LoVo (cell line): Measurements from ENCODE around the gene F2R.

ENCODE experiments used
- DNase-seq: peaks from one replicate; pipeline ENCODE4 v3.0.0-alpha.2; 2016; ENCODE audit warnings: low spot score

Gene F2R

DNA sequence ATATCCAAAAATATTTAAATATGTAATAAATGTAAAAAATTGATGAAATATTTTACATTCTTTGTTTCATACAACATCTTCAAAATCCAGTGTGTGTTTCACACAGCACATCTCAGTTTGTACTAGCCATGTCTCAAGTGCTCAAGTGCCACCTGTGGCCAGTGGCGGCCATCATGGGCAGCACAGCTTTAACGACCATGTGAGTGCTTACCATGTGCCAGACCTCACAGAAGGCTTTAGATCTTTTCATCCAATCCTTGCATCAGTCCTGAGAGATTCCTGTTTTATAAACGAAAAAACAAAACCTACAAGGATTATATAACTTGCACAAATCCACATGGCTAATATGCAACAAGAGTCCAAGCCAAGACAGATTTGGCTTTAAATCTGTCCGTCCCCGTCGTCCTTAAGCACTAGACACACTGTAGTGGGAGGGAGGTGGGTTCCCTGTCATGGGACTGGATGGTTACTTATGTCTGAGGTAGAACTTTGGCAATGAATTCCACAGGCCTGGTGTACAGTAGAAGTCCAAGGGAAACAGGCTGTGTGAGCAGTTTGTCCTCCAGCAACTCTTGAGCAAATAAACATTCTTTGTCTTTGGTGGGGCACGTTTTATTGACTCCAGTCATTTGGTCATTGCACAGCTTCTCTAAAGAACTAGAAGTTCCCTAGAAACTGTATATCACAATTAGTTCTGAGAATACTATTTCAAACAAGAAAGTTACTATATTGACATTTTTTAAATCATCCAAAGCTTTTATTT lies 25.0 kb upstream of the F2R start:
- no peak for DNase-seq

DNA sequence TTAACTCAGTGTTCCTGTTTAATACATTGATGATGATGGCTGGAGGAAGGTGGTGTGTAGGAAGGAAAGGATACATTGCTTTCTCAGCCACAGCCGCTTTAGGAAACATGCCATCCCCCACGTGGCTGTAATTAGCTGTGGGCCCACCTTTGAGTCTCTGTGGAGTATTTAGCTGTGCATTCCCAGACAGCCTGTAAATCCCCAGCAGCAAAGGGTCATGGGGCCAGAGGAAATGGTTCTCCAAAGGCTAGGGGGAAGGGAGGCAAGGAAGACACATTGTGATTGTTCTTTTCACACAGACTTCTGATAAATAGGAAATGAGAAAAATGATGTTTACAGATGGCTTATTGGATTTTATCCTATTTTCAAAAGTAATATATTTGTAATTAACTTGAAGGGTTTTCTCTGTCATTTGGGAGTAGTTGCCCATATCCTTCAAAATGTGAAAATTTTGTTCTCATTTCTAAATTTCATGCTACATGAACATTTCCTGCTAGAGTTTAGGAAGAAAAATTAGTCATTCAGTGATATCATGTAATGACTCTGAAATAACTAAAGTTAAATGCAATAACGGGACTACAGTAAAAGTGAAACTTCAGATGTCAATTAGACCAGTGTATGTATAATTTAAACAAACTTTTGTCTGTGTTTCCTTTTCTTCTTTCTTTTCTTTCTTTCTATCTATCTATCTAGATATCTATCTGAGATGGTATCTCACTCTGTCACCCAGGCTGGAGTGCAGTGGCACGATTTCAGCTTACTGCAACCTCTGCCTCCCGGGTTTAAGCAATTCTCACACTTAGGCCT lies 24.3 kb upstream of the F2R start:
- no peak for DNase-seq

DNA sequence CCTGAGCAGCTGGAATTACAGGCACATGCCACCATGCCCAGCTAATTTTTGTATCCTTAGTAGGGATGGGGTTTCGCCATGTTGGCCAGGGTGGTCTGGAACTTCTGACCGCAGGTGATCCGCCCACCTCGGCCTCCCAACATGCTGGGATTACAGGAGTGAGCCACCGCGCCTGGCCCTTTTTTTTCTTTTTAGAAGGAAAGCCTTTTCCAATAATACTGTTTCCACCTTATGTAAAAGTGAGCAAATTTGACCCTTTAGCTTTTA lies 23.7 kb upstream of the F2R start:
- DNase-seq: no peak

DNA sequence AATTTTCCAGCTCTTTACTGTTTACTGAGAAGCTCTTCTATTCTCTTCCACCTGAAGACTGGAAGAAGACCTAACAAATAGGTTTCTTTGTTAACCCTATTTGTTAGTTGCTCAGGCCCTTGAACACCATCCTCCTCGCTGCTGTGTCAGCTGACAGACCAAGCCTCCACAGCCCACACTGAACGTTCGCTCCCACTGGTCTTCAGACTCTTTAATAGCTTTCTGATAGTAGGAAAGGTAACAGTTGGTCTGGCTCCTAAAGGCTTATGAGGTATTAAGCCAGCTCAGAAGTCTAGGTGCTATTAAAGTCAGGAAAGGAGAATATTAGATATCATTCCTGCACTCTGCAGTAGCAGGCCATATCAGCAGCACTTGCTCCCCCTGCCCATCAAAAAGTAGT lies 23.3 kb upstream of the F2R start:
- DNase-seq: no peak

DNA sequence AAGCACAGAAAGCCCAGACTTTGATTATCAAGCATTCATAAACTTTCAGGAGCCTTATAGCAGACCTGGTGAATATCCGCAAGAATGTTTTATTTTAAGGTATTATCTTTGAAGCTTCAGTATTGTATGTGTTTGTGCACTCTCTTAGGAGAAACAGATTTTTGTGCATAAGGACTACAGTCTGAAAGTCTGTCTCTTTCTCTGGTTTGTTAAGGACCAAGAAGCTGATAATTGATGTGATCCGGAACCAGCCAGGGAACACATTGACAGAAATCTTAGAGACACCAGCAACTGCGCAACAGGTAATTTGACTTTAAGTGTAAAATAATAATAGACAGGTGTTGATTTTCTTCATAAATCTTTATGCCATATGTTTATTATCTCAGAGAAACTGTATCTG lies 22.8 kb upstream of the F2R start:
- DNase-seq: no peak

DNA sequence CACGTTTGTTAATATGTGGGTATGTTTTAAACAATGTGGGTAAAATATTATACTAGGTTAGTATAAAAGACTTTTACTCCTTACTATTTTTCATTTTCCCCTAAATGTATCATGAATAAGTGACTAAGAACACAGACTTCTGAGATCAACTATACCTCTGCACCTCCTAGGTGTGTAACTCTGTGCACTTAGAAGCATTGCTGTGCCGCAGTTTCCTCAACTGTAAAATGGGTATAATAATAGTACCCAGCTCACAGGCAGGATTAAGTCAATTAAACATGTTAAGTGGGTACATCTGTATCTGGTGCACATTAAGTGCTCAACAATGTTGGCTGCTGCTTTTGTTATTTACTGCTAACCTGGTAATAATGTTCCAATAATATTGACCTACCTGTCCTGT lies 21.6 kb upstream of the F2R start:
- no peak for DNase-seq

DNA sequence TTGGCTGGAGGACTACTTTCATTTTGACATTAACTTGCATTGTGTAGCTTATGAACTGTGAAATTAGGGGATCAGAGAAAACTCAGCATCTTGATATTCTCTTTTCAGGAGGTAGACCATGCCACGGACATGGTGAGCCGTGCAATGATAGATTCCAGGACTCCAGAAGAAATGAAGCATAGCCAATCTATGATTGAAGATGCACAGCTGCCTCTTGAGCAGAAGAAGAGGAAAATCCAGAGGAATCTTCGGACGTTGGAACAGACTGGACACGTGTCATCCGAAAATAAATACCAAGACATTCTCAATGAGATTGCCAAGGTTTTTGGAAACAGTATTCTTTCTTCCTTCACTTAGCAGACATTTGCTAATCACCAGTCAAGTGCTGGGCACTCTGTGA lies 20.6 kb upstream of the F2R start:
- no peak for DNase-seq

DNA sequence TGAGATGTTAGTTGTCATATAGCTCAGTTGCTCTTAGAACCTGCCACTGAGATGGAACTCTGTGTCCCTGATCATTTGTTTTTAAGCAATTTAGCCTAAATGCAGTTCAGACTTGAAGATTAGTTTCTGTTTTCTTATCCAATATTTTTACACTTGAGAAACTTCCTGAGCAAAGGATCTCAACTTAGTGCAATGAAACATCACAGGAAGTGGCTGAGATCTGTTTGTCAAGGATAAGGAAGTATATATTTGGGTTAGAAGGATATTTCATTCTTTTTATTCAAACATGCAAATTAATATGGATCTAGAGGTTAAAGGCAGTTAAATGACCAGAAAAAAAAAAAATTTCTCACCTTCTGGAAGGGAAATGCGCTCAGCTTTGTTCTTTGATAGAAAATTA lies 19.7 kb upstream of the F2R start:
- DNase-seq: no peak

DNA sequence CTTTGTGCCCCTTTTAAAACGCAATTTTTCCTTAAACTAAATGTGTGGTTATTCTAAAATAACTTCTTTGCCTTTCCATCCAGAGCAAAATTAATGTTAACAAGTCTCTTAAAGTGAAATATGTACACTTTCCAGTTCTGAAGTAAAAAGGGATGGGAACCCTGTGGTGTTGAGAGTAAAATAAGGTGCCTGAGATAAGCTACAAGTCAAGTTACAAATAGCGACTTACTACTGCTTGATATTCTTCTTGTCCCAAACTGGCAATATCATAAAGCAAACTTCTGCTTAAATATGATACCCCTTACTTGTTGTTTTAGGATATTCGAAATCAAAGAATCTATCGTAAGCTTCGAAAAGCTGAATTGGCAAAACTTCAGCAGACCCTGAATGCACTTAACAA lies 18.3 kb upstream of the F2R start:
- DNase-seq: no peak

DNA sequence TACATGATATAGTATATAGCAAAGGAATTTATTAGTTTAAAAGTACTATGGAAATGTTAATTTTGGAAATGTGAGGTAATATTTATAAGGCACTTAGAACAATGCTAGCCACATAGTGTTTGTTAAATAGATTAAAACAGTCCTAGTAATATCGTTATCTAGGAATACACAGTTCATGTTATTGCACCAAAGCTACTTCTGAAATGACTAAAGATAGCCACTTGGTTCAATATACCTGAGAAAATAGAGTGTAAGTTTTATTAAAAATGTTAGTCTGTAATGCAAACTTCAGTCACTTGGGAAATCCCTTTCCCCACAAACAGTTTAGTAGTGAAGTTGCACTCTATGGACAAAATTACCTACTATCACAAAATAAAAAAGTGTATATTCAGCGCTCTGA lies 15.4 kb upstream of the F2R start:
- DNase-seq: no peak

DNA sequence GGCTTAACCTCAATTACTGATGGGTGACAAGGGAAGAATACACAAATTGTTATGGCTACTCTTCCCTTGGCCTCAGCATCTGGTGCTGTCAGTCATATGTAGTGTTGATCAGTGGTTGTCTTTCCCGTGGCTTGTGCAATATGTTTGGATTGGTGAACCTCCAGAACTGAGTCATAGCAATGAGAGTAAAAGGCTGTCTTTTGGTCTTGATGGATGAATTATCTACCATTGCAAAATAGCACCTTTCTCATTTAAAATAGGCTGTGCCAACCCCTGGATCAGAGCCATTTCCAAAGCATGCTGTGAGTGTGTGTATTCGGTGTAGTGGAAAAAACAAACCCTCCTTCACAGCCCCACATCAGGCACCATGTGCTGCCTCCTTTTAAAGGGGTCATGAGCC lies 14.6 kb upstream of the F2R start:
- no peak for DNase-seq

DNA sequence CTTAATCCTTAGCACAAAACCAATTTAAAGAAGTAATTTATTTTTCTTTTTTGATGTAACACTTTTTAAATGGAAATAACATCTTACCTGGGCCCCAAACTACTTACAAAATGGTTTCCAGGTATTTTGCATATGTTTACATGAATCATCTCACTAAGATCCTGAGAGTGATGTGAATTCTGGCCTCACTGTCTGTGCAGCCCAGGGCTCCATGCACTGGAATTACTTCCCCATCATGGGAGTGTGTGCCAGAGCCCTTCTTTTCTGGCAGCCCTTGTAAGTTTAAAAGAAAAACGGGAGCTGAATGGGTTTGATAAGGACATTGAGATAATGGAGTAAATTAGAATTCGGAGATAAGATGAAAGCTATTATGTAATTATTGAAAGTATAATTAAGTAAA lies 12.2 kb upstream of the F2R start:
- no peak for DNase-seq

DNA sequence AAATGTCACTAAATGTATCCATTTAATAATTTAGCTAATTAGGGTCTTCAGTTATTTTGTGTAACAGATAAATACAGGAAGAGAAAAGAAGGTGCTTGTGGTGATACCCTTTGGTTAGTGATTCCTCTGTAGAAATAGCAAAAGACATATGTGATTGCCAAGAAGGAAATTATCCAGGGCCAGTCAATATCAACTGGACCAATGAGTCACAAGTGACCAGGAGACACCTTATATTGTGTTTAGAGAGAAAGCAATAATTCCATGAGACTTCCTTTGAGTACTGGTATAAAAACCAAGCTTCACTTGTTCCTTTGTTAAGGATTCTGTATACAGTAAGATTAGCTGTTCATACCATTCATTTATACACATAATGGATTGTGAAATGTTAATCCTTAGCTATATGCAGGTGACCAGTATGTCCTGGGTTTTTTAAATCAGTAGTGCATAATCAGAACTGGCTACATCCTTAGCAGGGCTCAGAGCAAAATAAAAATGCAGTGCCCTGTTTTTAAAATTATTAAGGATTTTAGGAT lies 11.7 kb upstream of the F2R start:
- DNase-seq: no peak

DNA sequence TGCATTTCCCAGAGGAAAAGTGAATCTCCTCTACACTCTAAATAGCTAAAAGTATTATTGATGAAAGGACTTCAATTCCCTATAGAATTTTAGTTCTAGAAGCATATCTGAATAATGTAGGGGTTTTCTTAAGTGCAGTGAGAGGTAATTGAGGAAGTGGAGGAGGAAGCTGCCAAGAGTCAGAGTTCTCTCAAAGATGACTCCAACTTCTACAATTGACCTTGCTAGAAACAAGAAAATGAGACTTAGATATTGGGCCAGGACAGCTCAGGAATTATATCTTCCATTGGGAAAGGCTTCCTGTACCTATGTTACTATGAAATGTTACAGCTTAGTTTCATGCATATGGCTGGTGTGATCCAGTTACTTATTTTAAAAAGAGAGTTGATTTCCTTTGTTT lies 10.4 kb upstream of the F2R start:
- no peak for DNase-seq

DNA sequence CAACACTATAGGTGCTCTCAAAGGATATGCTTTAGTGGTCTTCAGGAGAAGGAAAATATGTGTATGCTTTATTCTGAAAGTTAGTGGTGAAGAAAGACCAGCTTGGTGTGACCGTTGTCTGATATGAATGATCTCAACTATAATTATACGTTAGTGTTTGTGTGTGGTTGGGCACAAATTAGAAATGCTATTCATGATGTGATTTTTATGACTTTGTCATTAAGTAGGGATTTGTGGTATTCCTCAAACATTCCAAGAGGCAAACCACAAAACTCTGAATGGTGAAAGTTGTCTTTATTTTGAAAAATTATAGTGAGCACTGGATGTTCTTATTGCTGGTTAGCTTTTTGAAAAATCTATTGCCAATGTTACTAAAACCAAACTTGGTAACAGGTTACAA lies 6.2 kb upstream of the F2R start:
- no peak for DNase-seq

DNA sequence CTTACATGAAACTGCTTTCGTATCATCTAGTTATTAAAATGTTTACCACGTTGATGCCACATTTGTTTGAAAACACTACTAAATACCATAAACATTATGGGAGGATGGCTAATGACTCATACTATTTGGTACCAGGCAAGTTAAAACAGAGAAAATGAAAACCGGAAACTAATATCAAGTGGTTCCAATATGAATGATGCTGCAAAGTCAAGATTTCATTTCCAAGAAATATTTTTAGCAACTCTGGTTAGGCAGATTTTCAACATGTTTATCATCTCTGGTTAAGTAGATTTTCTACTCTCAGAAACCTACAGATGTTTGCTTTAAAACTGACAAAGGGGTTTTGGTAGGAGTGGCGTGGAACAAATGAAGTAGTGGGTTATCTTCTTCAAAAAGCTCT lies 4.9 kb upstream of the F2R start:
- DNase-seq: no peak

DNA sequence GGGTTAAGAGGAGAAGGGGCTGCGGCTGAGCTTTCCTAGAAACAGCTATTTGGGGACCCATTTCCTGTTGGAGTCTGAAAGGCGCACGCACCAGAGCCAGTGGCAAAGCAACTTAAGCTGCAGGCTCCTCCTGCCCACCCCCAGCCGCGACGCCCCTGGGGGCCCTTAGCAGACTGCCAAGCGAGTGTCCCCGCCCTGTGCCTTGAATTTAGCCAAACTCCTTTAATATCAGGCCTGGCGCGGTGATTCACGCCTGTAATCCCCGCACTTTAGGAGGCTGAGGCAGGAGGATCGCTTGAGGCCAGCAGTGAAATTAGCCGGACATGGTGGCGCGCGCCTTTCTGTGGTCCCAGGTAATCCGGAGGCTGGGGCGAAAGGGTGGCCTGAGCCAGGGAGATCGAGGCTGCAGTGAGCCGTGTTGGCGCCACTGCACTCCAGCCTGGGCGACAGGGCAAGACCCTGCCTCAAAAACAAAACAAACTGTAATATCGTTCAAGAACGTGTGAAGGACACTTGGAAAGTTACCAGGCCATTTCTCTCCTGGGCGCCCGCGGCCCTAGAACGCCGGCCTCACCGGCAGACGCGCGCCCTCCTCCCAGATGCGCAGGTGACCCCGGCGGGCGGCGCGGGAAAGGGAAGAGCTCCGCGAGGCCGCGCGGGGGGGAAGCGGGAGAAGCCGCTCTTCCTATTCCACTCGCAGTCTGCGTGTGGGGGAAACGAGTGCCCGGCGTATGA lies 1.0 kb upstream of the F2R start:
- no peak for DNase-seq

DNA sequence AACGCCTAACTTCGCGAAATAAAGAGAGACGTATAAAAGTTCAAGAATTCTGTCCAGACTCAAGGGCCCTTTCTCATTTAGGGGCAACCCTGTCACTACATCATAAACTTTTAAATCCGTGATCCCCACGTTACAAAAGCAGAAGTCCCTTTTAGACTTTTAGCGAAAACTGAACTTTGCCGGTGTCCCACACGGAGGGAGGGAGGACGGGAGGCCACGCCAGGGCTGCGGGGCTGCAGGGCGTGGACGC lies 515 bp upstream of the F2R start:
- no peak for DNase-seq

DNA sequence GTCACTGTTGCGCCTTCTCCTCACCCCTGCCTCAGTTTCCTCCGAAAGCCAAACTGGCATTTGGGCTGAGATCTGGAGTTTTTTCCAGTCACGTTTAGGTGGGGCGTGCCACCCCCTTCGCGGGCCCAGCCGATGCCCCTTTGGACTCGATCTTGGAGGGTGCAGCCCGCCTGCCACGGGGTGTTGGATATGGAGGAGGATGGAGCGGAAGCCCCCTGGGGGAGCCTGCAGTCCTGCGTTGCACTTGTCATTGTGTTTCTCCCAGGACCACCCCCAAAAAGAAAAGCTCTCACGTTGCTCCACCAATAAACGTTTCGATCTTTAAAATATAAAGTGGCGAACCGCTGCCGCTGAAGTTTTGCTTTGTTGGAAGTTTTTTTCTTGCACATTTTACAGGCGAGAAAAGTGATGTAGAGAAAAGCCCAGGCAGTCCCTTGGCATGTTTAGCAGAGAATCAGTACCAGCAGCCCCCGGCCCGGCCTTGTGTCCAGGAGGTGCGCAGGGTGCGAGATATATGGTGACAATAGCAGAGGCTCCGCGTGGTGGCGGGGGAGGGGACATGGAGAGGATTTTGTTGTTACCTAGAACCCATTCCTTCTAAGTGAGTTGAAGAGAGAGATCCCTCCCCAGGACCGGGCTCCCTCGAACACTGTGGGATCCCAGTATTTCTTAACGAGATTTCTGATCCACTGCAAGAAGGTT lies 681 bp downstream of the F2R start:
- no peak for DNase-seq

DNA sequence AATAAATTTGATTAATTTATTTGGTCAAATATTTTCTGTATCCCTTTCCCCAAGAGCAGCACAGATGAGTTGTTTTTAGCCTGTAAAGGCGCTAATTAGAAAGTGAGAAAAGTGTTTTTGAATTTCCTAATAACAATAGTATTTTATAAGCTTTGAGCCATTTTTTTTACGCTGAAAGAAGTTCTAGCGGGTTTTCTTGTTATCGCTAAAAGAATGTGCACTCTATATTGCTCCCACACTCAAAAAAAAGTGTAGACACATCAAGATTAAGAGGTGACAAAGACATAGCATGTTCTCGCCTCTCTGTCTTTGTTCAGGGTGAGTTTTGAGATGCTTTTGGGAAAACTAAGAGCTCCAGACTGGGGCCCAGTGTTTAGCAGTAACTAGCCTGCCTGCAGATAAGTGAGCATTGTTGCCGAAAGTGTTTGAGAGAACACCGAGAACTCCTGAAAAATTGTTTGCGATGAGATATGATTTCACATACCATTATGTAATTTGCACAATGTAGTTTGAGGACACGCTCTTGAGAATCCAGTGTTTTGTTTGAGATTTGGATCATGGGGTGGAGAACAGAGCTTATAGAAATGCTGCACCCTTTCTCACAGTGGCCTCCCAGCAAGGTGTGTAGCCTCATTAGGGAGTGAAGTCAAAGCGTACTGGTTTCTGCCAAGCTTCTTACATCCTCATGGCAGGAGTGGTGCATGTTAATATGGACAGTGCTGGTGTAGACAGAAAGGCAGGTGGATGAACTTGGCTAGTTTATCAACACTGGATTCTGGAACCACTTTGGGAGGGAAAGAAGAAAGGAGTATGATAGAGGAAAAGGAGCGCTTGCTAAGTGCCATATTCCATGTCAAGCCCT lies 1.5 kb downstream of the F2R start:
- no peak for DNase-seq

DNA sequence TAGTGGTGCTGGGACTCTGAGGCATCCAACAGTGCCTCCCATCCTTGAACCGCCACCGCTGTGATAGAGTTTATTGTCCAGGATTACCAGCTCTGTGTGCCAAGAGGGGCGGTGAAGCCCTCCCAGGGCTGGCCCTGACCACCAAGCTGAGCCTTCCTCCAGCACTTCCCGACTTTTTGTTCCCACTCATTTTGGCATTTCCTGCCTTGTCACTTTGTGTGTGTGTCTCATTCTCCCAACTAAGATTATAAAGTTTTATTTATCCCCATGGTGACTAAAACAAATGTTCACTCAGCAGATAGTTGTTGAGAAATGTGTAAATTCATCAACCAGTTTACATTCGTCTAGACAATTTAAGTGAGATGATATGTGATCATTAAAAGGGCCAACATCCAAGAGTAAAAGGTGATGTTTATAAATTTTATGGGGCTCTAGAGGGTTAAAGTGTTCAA lies 2.5 kb downstream of the F2R start:
- DNase-seq: no peak

DNA sequence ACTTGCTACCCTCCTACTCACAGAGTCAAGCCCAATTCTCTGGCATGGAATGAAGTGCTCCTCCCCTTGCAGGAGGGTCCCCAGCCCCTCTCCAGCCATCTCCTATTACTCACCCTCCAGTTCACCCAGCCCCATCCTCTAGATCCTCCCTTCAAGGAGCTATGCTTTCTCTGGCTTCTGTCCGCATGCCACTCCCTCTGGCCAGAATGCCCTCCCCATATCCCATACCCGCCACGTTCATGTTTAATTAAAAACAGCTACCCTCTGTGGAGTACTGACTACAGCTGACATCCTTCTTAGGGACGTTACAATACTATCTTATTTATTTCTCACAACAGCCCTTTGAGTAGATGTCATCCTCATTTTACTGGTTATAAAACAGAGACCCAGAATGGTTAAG lies 3.0 kb downstream of the F2R start:
- no peak for DNase-seq
